Gastroesophageal sphincter (tissue), 4 donors: ENCODE results near the gene RNASEH2A. TPM values are rescaled to one million over a fixed set of nuclear protein-coding genes. Genes with fewer than 3 reads are reported as not detected.

Source experiments
- ATAC-seq: fragments of 150-250 bp; one replicate; pipeline ENCODE4 v1.9.1; 2016; ENCODE audit warnings: mild to moderate bottlenecking, moderate library complexity
- H3K27ac ChIP-seq, 4 donors: fragments of 200-600 bp; sonication (generic) in 3 of 4; 1 replicate in 3 of 4; 2 replicates in 1 of 4; pipeline ENCODE4 v1.5.1; 2016 to 2019
- H3K27me3 ChIP-seq: fragments of 200-600 bp; sonication (generic); one replicate; pipeline ENCODE4 v1.5.1; 2019
- H3K36me3 ChIP-seq, 2 donors: fragments of 200-600 bp; sonication (generic); one replicate each; pipeline ENCODE4 v1.5.1; 2019; ENCODE audit warnings: control low read depth in 1 of 2
- H3K4me1 ChIP-seq, 3 donors: fragments of 200-600 bp; sonication (generic); 1 replicate in 2 of 3; 2 replicates in 1 of 3; pipeline ENCODE4 v1.5.1; 2016 to 2019; ENCODE audit warnings: control low read depth in 2 of 3
- H3K4me3 ChIP-seq, 2 donors: fragments of 200-600 bp; sonication (generic); one replicate each; pipeline ENCODE4 v1.5.1; 2019; ENCODE audit warnings: mild to moderate bottlenecking in 1 of 2, moderate library complexity in 1 of 2
- H3K9me3 ChIP-seq, 3 donors: fragments of 200-600 bp; sonication (generic); one replicate each; pipeline ENCODE4 v1.5.1; 2017 to 2019; ENCODE audit warnings: control low read depth in 2 of 3
- EP300 ChIP-seq: sonication (generic); formaldehyde crosslinking; IDR thresholded peaks from one replicate; pipeline ENCODE4 v1.6.1; 2017; ENCODE audit warnings: antibody characterized with exemption, mild to moderate bottlenecking
- POLR2A ChIP-seq, 2 donors: fragments of 450-650 bp; IDR thresholded peaks; one replicate each; pipeline ENCODE4 v1.6.1; 2017; ENCODE audit warnings: antibody characterized with exemption in 2 of 2, mild to moderate bottlenecking in 2 of 2, moderate library complexity in 1 of 2
- POLR2AphosphoS5 ChIP-seq: sonication (generic); formaldehyde crosslinking; IDR thresholded peaks from one replicate; pipeline ENCODE4 v1.6.1; 2017; ENCODE audit warnings: antibody characterized with exemption
- WGBS, 2 donors: methylation state at CpG; one replicate each; pipeline ENCODE4 v1.1.5; 2018; ENCODE audit warnings: low coverage in 1 of 2; 5-methylcytosine and 5-hydroxymethylcytosine counted together
- total RNA-seq, 4 donors: library from RNA; depleted of rRNA; stranded (reverse); fragments of >200 nt; gene quantifications; one replicate each; pipeline ENCODE4 v1.1.0, GENCODE V29; 2016
- TF ChIP-seq, protein P1 (sequence below), 4 experiments: fragments of 200-600 bp in 2 of 4; fragments of 450-650 bp in 2 of 4; sonication (generic) in 1 of 4; IDR thresholded peaks; one replicate each; pipeline ENCODE4 v1.5.1; 2017 to 2019; ENCODE audit warnings: antibody characterized with exemption in 4 of 4, mild to moderate bottlenecking in 2 of 4, moderate library complexity in 2 of 4

RNASEH2A gene
- total RNA-seq, 4 donors from 2014 or later, result 2.0 to 9.4 (median 3.7) TPM

DNA sequence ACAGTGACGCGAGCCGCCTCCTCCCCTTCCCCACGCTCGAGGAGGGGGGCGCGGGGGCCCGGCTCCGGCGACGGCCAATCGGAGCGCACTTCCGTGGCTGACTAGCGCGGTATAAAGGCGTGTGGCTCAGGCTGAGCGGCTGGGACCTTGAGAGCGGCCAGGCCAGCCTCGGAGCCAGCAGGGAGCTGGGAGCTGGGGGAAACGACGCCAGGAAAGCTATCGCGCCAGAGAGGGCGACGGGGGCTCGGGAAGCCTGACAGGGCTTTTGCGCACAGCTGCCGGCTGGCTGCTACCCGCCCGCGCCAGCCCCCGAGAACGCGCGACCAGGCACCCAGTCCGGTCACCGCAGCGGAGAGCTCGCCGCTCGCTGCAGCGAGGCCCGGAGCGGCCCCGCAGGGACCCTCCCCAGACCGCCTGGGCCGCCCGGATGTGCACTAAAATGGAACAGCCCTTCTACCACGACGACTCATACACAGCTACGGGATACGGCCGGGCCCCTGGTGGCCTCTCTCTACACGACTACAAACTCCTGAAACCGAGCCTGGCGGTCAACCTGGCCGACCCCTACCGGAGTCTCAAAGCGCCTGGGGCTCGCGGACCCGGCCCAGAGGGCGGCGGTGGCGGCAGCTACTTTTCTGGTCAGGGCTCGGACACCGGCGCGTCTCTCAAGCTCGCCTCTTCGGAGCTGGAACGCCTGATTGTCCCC is 14.9 kb upstream of the RNASEH2A start, which contains the start of gene JUNB:
TSS of gene JUNB (plus strand) at position 142 of the 706 bp plus-strand sequence. CDS start at position 428, 286 bp downstream.
- no CpG with 5 or more reads among the region's 73 CpGs for WGBS, 2 donors
- TF ChIP-seq POLR2AphosphoS5, result peak; percentile 100
- TF ChIP-seq, protein P1, sequence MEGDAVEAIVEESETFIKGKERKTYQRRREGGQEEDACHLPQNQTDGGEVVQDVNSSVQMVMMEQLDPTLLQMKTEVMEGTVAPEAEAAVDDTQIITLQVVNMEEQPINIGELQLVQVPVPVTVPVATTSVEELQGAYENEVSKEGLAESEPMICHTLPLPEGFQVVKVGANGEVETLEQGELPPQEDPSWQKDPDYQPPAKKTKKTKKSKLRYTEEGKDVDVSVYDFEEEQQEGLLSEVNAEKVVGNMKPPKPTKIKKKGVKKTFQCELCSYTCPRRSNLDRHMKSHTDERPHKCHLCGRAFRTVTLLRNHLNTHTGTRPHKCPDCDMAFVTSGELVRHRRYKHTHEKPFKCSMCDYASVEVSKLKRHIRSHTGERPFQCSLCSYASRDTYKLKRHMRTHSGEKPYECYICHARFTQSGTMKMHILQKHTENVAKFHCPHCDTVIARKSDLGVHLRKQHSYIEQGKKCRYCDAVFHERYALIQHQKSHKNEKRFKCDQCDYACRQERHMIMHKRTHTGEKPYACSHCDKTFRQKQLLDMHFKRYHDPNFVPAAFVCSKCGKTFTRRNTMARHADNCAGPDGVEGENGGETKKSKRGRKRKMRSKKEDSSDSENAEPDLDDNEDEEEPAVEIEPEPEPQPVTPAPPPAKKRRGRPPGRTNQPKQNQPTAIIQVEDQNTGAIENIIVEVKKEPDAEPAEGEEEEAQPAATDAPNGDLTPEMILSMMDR (IDR thresholded peaks at IDR 0.05), result peak in 1 of 4 experiments; percentile 26
- peak; percentile 100 for TF ChIP-seq POLR2A (IDR thresholded peaks at IDR 0.05)
- TF ChIP-seq EP300, result peak; percentile 59
- Histone ChIP-seq H3K4me1 (peaks cover 0 to 71% (median 26%) of the 10 kb centered on the region in 3 donors), H3K4me3 (peak within 1 kb of the TSS; percentile 60 to 97), H3K36me3 (no peaks in the 10 kb centered on the region), H3K9me3 (no peaks in the 10 kb centered on the region), H3K27me3 (no peaks in the 10 kb centered on the region), H3K27ac (peak within 1 kb of the TSS; percentile 89 to 100 (median 98))
- ATAC-seq, result peak; percentile 54

DNA sequence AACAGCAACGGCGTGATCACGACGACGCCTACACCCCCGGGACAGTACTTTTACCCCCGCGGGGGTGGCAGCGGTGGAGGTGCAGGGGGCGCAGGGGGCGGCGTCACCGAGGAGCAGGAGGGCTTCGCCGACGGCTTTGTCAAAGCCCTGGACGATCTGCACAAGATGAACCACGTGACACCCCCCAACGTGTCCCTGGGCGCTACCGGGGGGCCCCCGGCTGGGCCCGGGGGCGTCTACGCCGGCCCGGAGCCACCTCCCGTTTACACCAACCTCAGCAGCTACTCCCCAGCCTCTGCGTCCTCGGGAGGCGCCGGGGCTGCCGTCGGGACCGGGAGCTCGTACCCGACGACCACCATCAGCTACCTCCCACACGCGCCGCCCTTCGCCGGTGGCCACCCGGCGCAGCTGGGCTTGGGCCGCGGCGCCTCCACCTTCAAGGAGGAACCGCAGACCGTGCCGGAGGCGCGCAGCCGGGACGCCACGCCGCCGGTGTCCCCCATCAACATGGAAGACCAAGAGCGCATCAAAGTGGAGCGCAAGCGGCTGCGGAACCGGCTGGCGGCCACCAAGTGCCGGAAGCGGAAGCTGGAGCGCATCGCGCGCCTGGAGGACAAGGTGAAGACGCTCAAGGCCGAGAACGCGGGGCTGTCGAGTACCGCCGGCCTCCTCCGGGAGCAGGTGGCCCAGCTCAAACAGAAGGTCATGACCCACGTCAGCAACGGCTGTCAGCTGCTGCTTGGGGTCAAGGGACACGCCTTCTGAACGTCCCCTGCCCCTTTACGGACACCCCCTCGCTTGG is 14.1 kb upstream of the RNASEH2A start:
- ATAC-seq, result no peak
- WGBS, 2 donors, result 0% methylated on average over 8 of the region's 84 CpGs; no CpG with 5 or more reads in 1 of the 2 donors

DNA sequence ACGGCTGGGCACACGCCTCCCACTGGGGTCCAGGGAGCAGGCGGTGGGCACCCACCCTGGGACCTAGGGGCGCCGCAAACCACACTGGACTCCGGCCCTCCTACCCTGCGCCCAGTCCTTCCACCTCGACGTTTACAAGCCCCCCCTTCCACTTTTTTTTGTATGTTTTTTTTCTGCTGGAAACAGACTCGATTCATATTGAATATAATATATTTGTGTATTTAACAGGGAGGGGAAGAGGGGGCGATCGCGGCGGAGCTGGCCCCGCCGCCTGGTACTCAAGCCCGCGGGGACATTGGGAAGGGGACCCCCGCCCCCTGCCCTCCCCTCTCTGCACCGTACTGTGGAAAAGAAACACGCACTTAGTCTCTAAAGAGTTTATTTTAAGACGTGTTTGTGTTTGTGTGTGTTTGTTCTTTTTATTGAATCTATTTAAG is 13.5 kb upstream of the RNASEH2A start:
- H3K27ac ChIP-seq, result peak overlapping the region; percentile 89 to 100 (median 98)
- TF ChIP-seq EP300, result no peak
- TF ChIP-seq, protein P1 (IDR thresholded peaks at IDR 0.05), result no peak
- no peak for TF ChIP-seq POLR2AphosphoS5
- no peak for TF ChIP-seq POLR2A (IDR thresholded peaks at IDR 0.05)
- no peaks in the 10 kb centered on the region for H3K27me3 ChIP-seq
- peaks cover 0 to 12% of the 10 kb centered on the region in 2 donors for H3K36me3 ChIP-seq
- no peak for ATAC-seq
- no peaks in the 10 kb centered on the region for H3K9me3 ChIP-seq
- WGBS, 2 donors, result 0 to 2% methylated on average over 5 to 10 of the region's 22 CpGs
- H3K4me3 ChIP-seq, result peak overlapping the region; percentile 60 to 97
- H3K4me1 ChIP-seq, result peaks cover 0 to 63% (median 22%) of the 10 kb centered on the region in 3 donors

More for the DNA sequence above, 14.1 kb upstream of the RNASEH2A start:
- Histone ChIP-seq H3K27ac (peak overlapping the region; percentile 89 to 100 (median 98)), H3K36me3 (peaks cover 0 to 7% of the 10 kb centered on the region in 2 donors), H3K4me1 (peaks cover 0 to 69% (median 25%) of the 10 kb centered on the region in 3 donors), H3K9me3 (no peaks in the 10 kb centered on the region), H3K4me3 (peak overlapping the region; percentile 60 to 97), H3K27me3 (no peaks in the 10 kb centered on the region)
- TF ChIP-seq POLR2AphosphoS5, result peak; percentile 84
- TF ChIP-seq, protein P1 (IDR thresholded peaks at IDR 0.05), result no peak
- TF ChIP-seq POLR2A (IDR thresholded peaks at IDR 0.05), result peak; percentile 42 to 48

DNA sequence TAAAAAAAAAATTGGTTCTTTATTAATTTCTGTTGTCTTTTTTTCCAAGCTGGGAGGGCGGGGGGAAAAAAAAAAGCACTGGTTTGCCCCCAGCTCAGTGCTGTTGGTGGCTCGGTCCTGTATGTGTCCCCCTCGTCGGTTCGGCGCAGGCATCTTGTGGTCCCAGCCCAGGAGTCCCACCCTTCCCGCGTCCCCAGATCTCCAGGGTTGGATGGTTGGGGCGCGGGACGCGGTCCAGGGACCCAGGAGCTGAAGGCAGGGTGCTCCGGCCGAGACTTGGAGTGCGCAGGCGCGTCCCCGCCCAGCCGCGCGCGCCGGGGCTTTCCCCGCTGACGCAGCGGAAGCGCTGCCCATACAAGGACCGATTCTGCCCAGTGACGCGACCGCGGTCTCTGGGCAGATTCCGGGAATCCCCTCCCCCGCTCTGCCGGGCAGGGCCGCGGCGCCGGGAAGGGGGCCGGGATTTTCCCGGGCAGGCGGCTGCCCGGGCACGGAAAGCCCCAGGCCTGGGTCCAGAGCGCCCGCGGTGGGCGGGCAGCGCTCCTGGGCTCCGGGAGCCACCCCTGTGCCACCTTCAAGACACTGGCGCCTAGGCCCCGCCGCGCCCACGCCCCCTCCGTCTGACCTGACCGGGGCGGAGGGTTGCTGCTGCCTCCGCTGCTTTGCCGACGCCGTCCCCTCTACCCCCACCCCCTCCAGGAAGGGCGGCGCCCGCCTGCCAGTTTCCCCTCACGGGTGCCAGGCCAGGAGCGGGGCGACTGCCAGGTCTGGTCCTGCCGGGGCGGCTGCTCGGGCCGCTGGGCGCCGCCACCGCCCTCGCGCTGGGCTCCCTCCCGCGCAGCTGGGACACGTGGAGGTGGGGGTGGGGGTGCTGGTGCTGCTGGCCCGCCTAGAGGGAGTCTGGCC is 12.8 kb upstream of the RNASEH2A start:
- TF ChIP-seq, protein P1 (IDR thresholded peaks at IDR 0.05), result peak in 3 of 4 experiments; percentile 20 to 41 (median 39)
- TF ChIP-seq EP300 (no peak), POLR2AphosphoS5 (peak; percentile 95), POLR2A (IDR thresholded peaks at IDR 0.05) (peak; percentile 65 to 86)
- peak; percentile 46 for ATAC-seq
- peaks cover 0 to 18% of the 10 kb centered on the region in 2 donors for H3K36me3 ChIP-seq
- H3K27ac ChIP-seq, result peak overlapping the region; percentile 89 to 100 (median 98)
- WGBS, 2 donors, result 0% methylated on average over 2 to 6 of the region's 81 CpGs
- no peaks in the 10 kb centered on the region for H3K27me3 ChIP-seq
- peaks cover 0 to 56% (median 15%) of the 10 kb centered on the region in 3 donors for H3K4me1 ChIP-seq
- H3K9me3 ChIP-seq, result no peaks in the 10 kb centered on the region
- H3K4me3 ChIP-seq, result peak overlapping the region; percentile 60 to 97
